ENCODE data around the gene AADACL4.

- TF ChIP-seq, protein P1, sequence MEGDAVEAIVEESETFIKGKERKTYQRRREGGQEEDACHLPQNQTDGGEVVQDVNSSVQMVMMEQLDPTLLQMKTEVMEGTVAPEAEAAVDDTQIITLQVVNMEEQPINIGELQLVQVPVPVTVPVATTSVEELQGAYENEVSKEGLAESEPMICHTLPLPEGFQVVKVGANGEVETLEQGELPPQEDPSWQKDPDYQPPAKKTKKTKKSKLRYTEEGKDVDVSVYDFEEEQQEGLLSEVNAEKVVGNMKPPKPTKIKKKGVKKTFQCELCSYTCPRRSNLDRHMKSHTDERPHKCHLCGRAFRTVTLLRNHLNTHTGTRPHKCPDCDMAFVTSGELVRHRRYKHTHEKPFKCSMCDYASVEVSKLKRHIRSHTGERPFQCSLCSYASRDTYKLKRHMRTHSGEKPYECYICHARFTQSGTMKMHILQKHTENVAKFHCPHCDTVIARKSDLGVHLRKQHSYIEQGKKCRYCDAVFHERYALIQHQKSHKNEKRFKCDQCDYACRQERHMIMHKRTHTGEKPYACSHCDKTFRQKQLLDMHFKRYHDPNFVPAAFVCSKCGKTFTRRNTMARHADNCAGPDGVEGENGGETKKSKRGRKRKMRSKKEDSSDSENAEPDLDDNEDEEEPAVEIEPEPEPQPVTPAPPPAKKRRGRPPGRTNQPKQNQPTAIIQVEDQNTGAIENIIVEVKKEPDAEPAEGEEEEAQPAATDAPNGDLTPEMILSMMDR (IDR thresholded peaks at IDR 0.05; ENCODE audit: low read depth, low read length, poor library complexity, severe bottlenecking): no peak
- TF ChIP-seq EZH2phosphoT487 (IDR thresholded peaks at IDR 0.05; ENCODE audit: borderline replicate concordance, low read length): no peak
Measured at GRCh38 chr1:12711536-12711935, 67.7 kb downstream of the AADACL4 start.
